WTC11 (cell line): ENCODE data around the gene TM7SF3. TPM values are rescaled to one million over a fixed set of nuclear protein-coding genes. Genes with fewer than 3 reads are reported as not detected.
A peak's percentile ranks its signal among the peaks of the same experiment; 100 is the strongest.

Experiments
- ATAC-seq: fragments of 200-7000 bp; cut with Tn5 transposase; 2 replicates; pipeline ENCODE4 v1.10.0; 2021; ENCODE audit warnings: mild to moderate bottlenecking, moderate library complexity
- CTCF ChIA-PET: fragments of 300-600 bp; sonication (Branson Sonifier 250); formaldehyde crosslinking; loops from one replicate; lab custom pipeline; 2021; ENCODE audit warnings: antibody characterized with exemption; lab: Charles Lee
- POLR2A ChIA-PET: fragments of 350-600 bp; sonication (Branson Sonifier 250); formaldehyde crosslinking; loops from one replicate; lab custom pipeline; 2021; ENCODE audit warnings: antibody characterized with exemption; lab: Charles Lee
- DNase-seq: peaks from one replicate; pipeline ENCODE4 v3.0.0; 2021; ENCODE audit warnings: low spot score
- H3K27ac Mint-ChIP-seq: 2 replicates; pipeline ENCODE4 v1.8.0; 2021; ENCODE audit warnings: mixed read lengths
- H3K27me3 Mint-ChIP-seq: 2 replicates; pipeline ENCODE4 v1.8.0; 2021; ENCODE audit warnings: low read depth, mild to moderate bottlenecking, moderate library complexity, mixed read lengths
- H3K36me3 Mint-ChIP-seq: 2 replicates; pipeline ENCODE4 v1.8.0; 2021; ENCODE audit warnings: mixed read lengths
- H3K4me1 Mint-ChIP-seq: 2 replicates; pipeline ENCODE4 v1.8.0; 2022; ENCODE audit warnings: mixed read lengths
- H3K4me3 Mint-ChIP-seq: 2 replicates; pipeline ENCODE4 v1.8.0; 2021; ENCODE audit warnings: mild to moderate bottlenecking, moderate library complexity, mixed read lengths
- H3K9me3 Mint-ChIP-seq: 2 replicates; pipeline ENCODE4 v1.8.0; 2021; ENCODE audit warnings: mixed read lengths
- ATF3 ChIP-seq: sonication (generic); formaldehyde crosslinking; conservative IDR thresholded peaks from 2 replicates; pipeline ENCODE4 v1.8.1; 2022; ENCODE audit warnings: mild to moderate bottlenecking, missing genetic modification reagents
- CREB1 ChIP-seq: sonication (generic); formaldehyde crosslinking; IDR thresholded peaks from 2 replicates; pipeline ENCODE4 v1.8.0; 2023; ENCODE audit warnings: mild to moderate bottlenecking, missing genetic modification reagents
- CREM ChIP-seq: sonication (generic); formaldehyde crosslinking; IDR thresholded peaks from 2 replicates; pipeline ENCODE4 v1.8.1; 2022; ENCODE audit warnings: mild to moderate bottlenecking, missing genetic modification reagents, moderate library complexity
- E2F5 ChIP-seq: sonication (generic); formaldehyde crosslinking; IDR thresholded peaks from 2 replicates; pipeline ENCODE4 v1.8.1; 2022; ENCODE audit warnings: mild to moderate bottlenecking, moderate library complexity, missing genetic modification reagents
- FOXK1 ChIP-seq: sonication (generic); formaldehyde crosslinking; IDR thresholded peaks from 2 replicates; pipeline ENCODE4 v1.8.0; 2022; ENCODE audit warnings: mild to moderate bottlenecking, moderate library complexity, missing genetic modification reagents
- FOXP1 ChIP-seq: sonication (generic); formaldehyde crosslinking; IDR thresholded peaks from 2 replicates; pipeline ENCODE4 v1.8.0; 2022; ENCODE audit warnings: missing genetic modification reagents, mild to moderate bottlenecking, moderate library complexity, borderline replicate concordance
- GRHL2 ChIP-seq: fragments of 250-450 bp; sonication (Bioruptor Pico); IDR thresholded peaks from 2 replicates; pipeline ENCODE4 v1.8.0; 2022; ENCODE audit warnings: mild to moderate bottlenecking, moderate library complexity; ENCODE audit not compliant: insufficient replicate concordance, severe bottlenecking
- JAZF1 ChIP-seq: fragments of 250-450 bp; sonication (Bioruptor Pico); IDR thresholded peaks from 2 replicates; pipeline ENCODE4 v1.9.0; 2021; ENCODE audit warnings: moderate library complexity, mild to moderate bottlenecking, inconsistent platforms
- NR1H2 ChIP-seq: sonication (generic); formaldehyde crosslinking; IDR thresholded peaks from 2 replicates; pipeline ENCODE4 v1.9.0; 2021; ENCODE audit warnings: mild to moderate bottlenecking, moderate library complexity, missing genetic modification reagents
- NR3C1 ChIP-seq: sonication (generic); formaldehyde crosslinking; conservative IDR thresholded peaks from 2 replicates; pipeline ENCODE4 v1.8.1; 2023; ENCODE audit warnings: low read depth, mild to moderate bottlenecking, missing genetic modification reagents
- SMAD3 ChIP-seq: sonication (generic); formaldehyde crosslinking; IDR thresholded peaks from 2 replicates; pipeline ENCODE4 v1.8.0; 2022; ENCODE audit warnings: missing genetic modification reagents, mild to moderate bottlenecking, borderline replicate concordance
- TCF7 ChIP-seq: sonication (generic); formaldehyde crosslinking; IDR thresholded peaks from 2 replicates; pipeline ENCODE4 v1.8.0; 2022; ENCODE audit warnings: mild to moderate bottlenecking, low read depth, missing genetic modification reagents, moderate library complexity
- TEAD4 ChIP-seq: sonication (generic); formaldehyde crosslinking; IDR thresholded peaks from 2 replicates; pipeline ENCODE4 v1.8.0; 2022; ENCODE audit warnings: mild to moderate bottlenecking, missing genetic modification reagents
- TP53 ChIP-seq: sonication (generic); formaldehyde crosslinking; IDR thresholded peaks from 2 replicates; pipeline ENCODE4 v1.8.1; 2023; ENCODE audit warnings: mild to moderate bottlenecking, missing genetic modification reagents
- ZBTB43 ChIP-seq: sonication (generic); formaldehyde crosslinking; IDR thresholded peaks from 2 replicates; pipeline ENCODE4 v1.8.1; 2023; ENCODE audit warnings: mild to moderate bottlenecking, missing genetic modification reagents
- ZNF263 ChIP-seq: sonication (generic); formaldehyde crosslinking; IDR thresholded peaks from 2 replicates; pipeline ENCODE4 v1.8.1; 2022; ENCODE audit warnings: low read depth, mild to moderate bottlenecking, moderate library complexity, missing genetic modification reagents
- ZNF317 ChIP-seq: sonication (generic); formaldehyde crosslinking; IDR thresholded peaks from 2 replicates; pipeline ENCODE4 v1.8.1; 2023; ENCODE audit warnings: low read depth, mild to moderate bottlenecking, moderate library complexity, missing genetic modification reagents, borderline replicate concordance
- ZNF416 ChIP-seq: fragments of 250-450 bp; sonication (Bioruptor Pico); IDR thresholded peaks from 2 replicates; pipeline ENCODE4 v1.9.0; 2021; ENCODE audit warnings: mild to moderate bottlenecking, inconsistent platforms
- total RNA-seq: library from RNA; stranded (reverse); gene quantifications from 3 replicates; pipeline ENCODE4 v1.2.3, GENCODE V29; 2021
- TF ChIP-seq, protein P1 (sequence below): fragments of 250-450 bp; sonication (Bioruptor Pico); IDR thresholded peaks from 2 replicates; pipeline ENCODE4 v1.9.0; 2021; ENCODE audit warnings: mild to moderate bottlenecking
- TF ChIP-seq, protein P2 (sequence below): sonication (generic); formaldehyde crosslinking; IDR thresholded peaks from 2 replicates; pipeline ENCODE4 v1.8.0; 2023; ENCODE audit warnings: missing genetic modification reagents, mild to moderate bottlenecking, borderline replicate concordance
- TF ChIP-seq, protein P3 (sequence below): fragments of 250-450 bp; sonication (Bioruptor Pico); IDR thresholded peaks from 2 replicates; pipeline ENCODE4 v1.8.0; 2021; ENCODE audit warnings: mild to moderate bottlenecking

Gene TM7SF3
- total RNA-seq, 1 experiment from 2014 or later, result 75.3 TPM

DNA sequence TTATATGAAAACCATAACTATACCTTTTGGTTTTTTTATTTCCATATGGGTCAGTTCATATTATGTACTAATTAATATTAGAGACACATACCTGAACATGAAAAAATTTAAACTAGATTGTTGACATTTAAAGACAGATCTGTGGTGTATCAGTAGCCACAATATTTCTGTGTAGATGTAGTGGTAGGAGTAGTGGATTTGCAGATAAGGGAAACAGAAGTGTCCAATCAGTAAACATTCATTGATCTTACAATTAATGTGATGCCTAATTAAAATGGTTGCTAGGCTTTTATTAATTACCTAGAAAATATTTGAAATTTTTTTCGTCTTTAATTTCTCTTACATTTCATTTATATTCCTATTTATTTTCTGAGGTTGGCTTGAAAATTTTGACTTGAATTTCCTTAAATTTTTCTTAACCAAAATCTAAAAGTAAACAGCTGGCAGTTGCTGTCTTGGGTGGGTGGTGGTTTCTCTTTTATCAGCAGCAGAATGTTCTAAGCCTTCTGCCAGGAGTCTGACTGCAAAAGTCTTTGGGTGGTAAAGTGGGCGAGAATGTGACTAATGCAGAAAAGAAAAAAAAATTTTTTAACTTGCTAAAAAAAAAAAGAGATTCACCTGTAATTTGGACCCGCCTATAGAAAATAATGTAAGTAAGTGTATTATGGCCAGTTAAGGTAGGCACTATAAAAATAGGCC, 73.5 kb downstream of the TM7SF3 start:
- Mint-ChIP-seq H3K4me3 (no peak overlapping the region), H3K27me3 (no peaks in the 10 kb centered on the region), H3K27ac (no peak overlapping the region), H3K9me3 (no peaks in the 10 kb centered on the region), H3K4me1 (peaks cover 27% of the 10 kb centered on the region), H3K36me3 (no peaks in the 10 kb centered on the region)
- POLR2A ChIA-PET, result no interaction called here
- CTCF ChIA-PET, result no interaction called here
- DNase-seq, result no peak
- no peak for ATAC-seq
- TF ChIP-seq TEAD4 (CRISPR knock-in tag) (no peak), FOXP1 (CRISPR knock-in tag) (no peak), CREM (CRISPR knock-in tag) (no peak), FOXK1 (no peak), NR1H2 (no peak), SMAD3 (CRISPR knock-in tag) (no peak), TP53 (CRISPR knock-in tag) (no peak), ZNF263 (no peak), CREB1 (no peak), TCF7 (no peak), ZNF317 (no peak)
- TF ChIP-seq, protein P1, sequence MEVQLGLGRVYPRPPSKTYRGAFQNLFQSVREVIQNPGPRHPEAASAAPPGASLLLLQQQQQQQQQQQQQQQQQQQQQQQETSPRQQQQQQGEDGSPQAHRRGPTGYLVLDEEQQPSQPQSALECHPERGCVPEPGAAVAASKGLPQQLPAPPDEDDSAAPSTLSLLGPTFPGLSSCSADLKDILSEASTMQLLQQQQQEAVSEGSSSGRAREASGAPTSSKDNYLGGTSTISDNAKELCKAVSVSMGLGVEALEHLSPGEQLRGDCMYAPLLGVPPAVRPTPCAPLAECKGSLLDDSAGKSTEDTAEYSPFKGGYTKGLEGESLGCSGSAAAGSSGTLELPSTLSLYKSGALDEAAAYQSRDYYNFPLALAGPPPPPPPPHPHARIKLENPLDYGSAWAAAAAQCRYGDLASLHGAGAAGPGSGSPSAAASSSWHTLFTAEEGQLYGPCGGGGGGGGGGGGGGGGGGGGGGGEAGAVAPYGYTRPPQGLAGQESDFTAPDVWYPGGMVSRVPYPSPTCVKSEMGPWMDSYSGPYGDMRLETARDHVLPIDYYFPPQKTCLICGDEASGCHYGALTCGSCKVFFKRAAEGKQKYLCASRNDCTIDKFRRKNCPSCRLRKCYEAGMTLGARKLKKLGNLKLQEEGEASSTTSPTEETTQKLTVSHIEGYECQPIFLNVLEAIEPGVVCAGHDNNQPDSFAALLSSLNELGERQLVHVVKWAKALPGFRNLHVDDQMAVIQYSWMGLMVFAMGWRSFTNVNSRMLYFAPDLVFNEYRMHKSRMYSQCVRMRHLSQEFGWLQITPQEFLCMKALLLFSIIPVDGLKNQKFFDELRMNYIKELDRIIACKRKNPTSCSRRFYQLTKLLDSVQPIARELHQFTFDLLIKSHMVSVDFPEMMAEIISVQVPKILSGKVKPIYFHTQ (CRISPR knock-in tag), result no peak
- TF ChIP-seq, protein P2, sequence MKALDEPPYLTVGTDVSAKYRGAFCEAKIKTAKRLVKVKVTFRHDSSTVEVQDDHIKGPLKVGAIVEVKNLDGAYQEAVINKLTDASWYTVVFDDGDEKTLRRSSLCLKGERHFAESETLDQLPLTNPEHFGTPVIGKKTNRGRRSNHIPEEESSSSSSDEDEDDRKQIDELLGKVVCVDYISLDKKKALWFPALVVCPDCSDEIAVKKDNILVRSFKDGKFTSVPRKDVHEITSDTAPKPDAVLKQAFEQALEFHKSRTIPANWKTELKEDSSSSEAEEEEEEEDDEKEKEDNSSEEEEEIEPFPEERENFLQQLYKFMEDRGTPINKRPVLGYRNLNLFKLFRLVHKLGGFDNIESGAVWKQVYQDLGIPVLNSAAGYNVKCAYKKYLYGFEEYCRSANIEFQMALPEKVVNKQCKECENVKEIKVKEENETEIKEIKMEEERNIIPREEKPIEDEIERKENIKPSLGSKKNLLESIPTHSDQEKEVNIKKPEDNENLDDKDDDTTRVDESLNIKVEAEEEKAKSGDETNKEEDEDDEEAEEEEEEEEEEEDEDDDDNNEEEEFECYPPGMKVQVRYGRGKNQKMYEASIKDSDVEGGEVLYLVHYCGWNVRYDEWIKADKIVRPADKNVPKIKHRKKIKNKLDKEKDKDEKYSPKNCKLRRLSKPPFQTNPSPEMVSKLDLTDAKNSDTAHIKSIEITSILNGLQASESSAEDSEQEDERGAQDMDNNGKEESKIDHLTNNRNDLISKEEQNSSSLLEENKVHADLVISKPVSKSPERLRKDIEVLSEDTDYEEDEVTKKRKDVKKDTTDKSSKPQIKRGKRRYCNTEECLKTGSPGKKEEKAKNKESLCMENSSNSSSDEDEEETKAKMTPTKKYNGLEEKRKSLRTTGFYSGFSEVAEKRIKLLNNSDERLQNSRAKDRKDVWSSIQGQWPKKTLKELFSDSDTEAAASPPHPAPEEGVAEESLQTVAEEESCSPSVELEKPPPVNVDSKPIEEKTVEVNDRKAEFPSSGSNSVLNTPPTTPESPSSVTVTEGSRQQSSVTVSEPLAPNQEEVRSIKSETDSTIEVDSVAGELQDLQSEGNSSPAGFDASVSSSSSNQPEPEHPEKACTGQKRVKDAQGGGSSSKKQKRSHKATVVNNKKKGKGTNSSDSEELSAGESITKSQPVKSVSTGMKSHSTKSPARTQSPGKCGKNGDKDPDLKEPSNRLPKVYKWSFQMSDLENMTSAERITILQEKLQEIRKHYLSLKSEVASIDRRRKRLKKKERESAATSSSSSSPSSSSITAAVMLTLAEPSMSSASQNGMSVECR (CRISPR knock-in tag), result no peak
- TF ChIP-seq, all 79 proteins: peak for 0

GRCh38 chr12:26939953-26940352, 74.2 kb downstream of the TM7SF3 start:
- H3K27ac Mint-ChIP-seq, result no peak overlapping the region
- ATAC-seq (no peak), DNase-seq (no peak)
- H3K4me3 Mint-ChIP-seq, result peak overlapping the region; percentile 98
- peaks cover 27% of the 10 kb centered on the region for H3K4me1 Mint-ChIP-seq
- ChIA-PET CTCF (interaction anchor here (0.6 kb wide), 1 partner anchor 10 kb away, joined by 4 read pairs; no protein-coding TSS in a partner anchor), POLR2A (no interaction called here)
- H3K36me3 Mint-ChIP-seq, result no peaks in the 10 kb centered on the region; the same call in 1 of the 2 replicates
- H3K9me3 Mint-ChIP-seq, result no peaks in the 10 kb centered on the region
- no peak for TF ChIP-seq GRHL2
- no peak for TF ChIP-seq ZBTB43 (CRISPR knock-in tag)
- no peak for TF ChIP-seq FOXP1 (CRISPR knock-in tag)
- no peak for TF ChIP-seq ZNF416
- TF ChIP-seq ATF3 (CRISPR knock-in tag), result no peak
- TF ChIP-seq E2F5 (CRISPR knock-in tag), result no peak
- TF ChIP-seq NR1H2, result no peak
- no peak for TF ChIP-seq NR3C1
- no peak for TF ChIP-seq JAZF1
- TF ChIP-seq, protein P3, sequence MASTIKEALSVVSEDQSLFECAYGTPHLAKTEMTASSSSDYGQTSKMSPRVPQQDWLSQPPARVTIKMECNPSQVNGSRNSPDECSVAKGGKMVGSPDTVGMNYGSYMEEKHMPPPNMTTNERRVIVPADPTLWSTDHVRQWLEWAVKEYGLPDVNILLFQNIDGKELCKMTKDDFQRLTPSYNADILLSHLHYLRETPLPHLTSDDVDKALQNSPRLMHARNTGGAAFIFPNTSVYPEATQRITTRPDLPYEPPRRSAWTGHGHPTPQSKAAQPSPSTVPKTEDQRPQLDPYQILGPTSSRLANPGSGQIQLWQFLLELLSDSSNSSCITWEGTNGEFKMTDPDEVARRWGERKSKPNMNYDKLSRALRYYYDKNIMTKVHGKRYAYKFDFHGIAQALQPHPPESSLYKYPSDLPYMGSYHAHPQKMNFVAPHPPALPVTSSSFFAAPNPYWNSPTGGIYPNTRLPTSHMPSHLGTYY (CRISPR knock-in tag), result no peak
- no peaks in the 10 kb centered on the region for H3K27me3 Mint-ChIP-seq
